Hepatocyte (in vitro differentiated cells): Measurements from ENCODE around the gene PARN. TPM values are rescaled to one million over a fixed set of nuclear protein-coding genes. Genes with fewer than 3 reads are reported as not detected.
"Not testable (repeated sequence)": the region's sequence is repeated elsewhere in the genome, so short reads cannot be mapped to it uniquely, and the experiment has no call there.

Source experiments
- DNase-seq: peaks from one replicate; pipeline ENCODE4 v3.0.0-alpha.2; 2016; ENCODE audit warnings: low spot score
- H2AFZ ChIP-seq: fragments of 200-600 bp; sonication (generic); 2 replicates; pipeline ENCODE4 v1.6.0; 2016; ENCODE audit warnings: antibody characterized with exemption, mild to moderate bottlenecking
- H3K27ac ChIP-seq: fragments of 200-600 bp; sonication (generic); 2 replicates; pipeline ENCODE4 v1.5.1; 2016; ENCODE audit warnings: mild to moderate bottlenecking
- H3K27me3 ChIP-seq: fragments of 200-600 bp; sonication (generic); 2 replicates; pipeline ENCODE4 v1.6.1; 2016
- H3K36me3 ChIP-seq: fragments of 200-600 bp; sonication (generic); replicated peaks from 2 replicates; pipeline ENCODE4 v1.5.1; 2016; ENCODE audit warnings: low read depth; ENCODE audit not compliant: insufficient read depth
- H3K4me1 ChIP-seq: fragments of 200-600 bp; sonication (generic); 2 replicates; pipeline ENCODE4 v1.5.1; 2016; ENCODE audit warnings: mild to moderate bottlenecking, moderate library complexity; ENCODE audit not compliant: insufficient read depth
- H3K4me2 ChIP-seq: fragments of 200-600 bp; sonication (generic); 2 replicates; pipeline ENCODE4 v1.6.0; 2016
- H3K4me3 ChIP-seq: fragments of 200-600 bp; sonication (generic); 2 replicates; pipeline ENCODE4 v1.5.1; 2016; ENCODE audit warnings: mild to moderate bottlenecking
- H3K79me2 ChIP-seq: fragments of 200-600 bp; sonication (generic); 2 replicates; pipeline ENCODE4 v1.6.0; 2017; ENCODE audit warnings: mild to moderate bottlenecking
- H3K9me2 ChIP-seq: fragments of 200-600 bp; sonication (generic); replicated peaks from 2 replicates; pipeline ENCODE4 v1.6.0; 2017; ENCODE audit warnings: mild to moderate bottlenecking; ENCODE audit not compliant: insufficient read depth
- H3K9me3 ChIP-seq: fragments of 200-600 bp; sonication (generic); 2 replicates; pipeline ENCODE4 v1.5.1; 2016; ENCODE audit warnings: low read depth, mild to moderate bottlenecking
- H4K20me1 ChIP-seq: fragments of 200-600 bp; sonication (generic); 2 replicates; pipeline ENCODE4 v1.6.0; 2016; ENCODE audit warnings: mild to moderate bottlenecking; ENCODE audit not compliant: insufficient read depth, poor library complexity, severe bottlenecking
- CTCF ChIP-seq: fragments of 200-600 bp; sonication (generic); IDR thresholded peaks from 2 replicates; pipeline ENCODE4 v1.5.1; 2016; ENCODE audit warnings: antibody characterized with exemption, mild to moderate bottlenecking; ENCODE audit not compliant: poor library complexity
- EZH2 ChIP-seq: fragments of 200-600 bp; sonication (generic); IDR thresholded peaks from 2 replicates; pipeline ENCODE4 v1.6.1; 2016; ENCODE audit warnings: antibody characterized with exemption, mild to moderate bottlenecking, borderline replicate concordance
- EZH2phosphoT487 ChIP-seq: fragments of 200-600 bp; sonication (generic); IDR thresholded peaks from one replicate; pipeline ENCODE4 v1.6.1; 2018; ENCODE audit warnings: antibody characterized with exemption, mild to moderate bottlenecking, low read depth, moderate library complexity; ENCODE audit not compliant: unreplicated experiment, severe bottlenecking
- WGBS: methylation state at CpG from one replicate; pipeline ENCODE4 v1.1.6; 2016; ENCODE audit warnings: low lambda C conversion rate; ENCODE audit errors: missing lambda C conversion rate; 5-methylcytosine and 5-hydroxymethylcytosine counted together
- polyA plus RNA-seq: library from polyadenylated mRNA; unstranded; fragments of >200 nt; fragmentation: Nextera tagmentation; extraction: Ambion mirVana; gene quantifications from 2 replicates; pipeline ENCODE4 v1.2.1, GENCODE V29; 2016
- total RNA-seq: library from RNA; depleted of rRNA; stranded (reverse); fragments of >200 nt; gene quantifications from 2 replicates; pipeline ENCODE4 v1.2.3, GENCODE V29; 2014

The PARN gene
- total and polyA plus RNA-seq, 2 experiments from 2014 or later, result 23.7 to 35.6 TPM

- WGBS, result 89% methylated on average over 3 of the region's 3 CpGs
- H3K36me3 ChIP-seq, result no peaks in the 10 kb centered on the region
- no peak overlapping the region for H3K4me3 ChIP-seq
- no peaks in the 10 kb centered on the region for H3K79me2 ChIP-seq
- no peaks in the 10 kb centered on the region for H4K20me1 ChIP-seq
- no peak overlapping the region for H3K4me2 ChIP-seq
- no peak for TF ChIP-seq CTCF
- no peak for TF ChIP-seq EZH2
- no peak for TF ChIP-seq EZH2phosphoT487
- no peak for DNase-seq
- no peak overlapping the region for H2AFZ ChIP-seq
- H3K27ac ChIP-seq, result peak overlapping the region; percentile 62
- H3K9me2 ChIP-seq, result no peaks in the 10 kb centered on the region
- H3K9me3 ChIP-seq, result no peaks in the 10 kb centered on the region
- no peaks in the 10 kb centered on the region for H3K27me3 ChIP-seq
- H3K4me1 ChIP-seq, result no peaks in the 10 kb centered on the region
Observed at GRCh38 chr16:14576069-14576468, 54.0 kb downstream of the PARN start.

GRCh38 chr16:14574698-14575415 lies 55.2 kb downstream of the PARN start:
- not testable (repeated sequence) for H4K20me1 ChIP-seq, H3K9me2 ChIP-seq, H3K27ac ChIP-seq, DNase-seq, H3K36me3 ChIP-seq, H2AFZ ChIP-seq, H3K4me2 ChIP-seq, H3K27me3 ChIP-seq, H3K79me2 ChIP-seq, H3K4me3 ChIP-seq, H3K9me3 ChIP-seq, H3K4me1 ChIP-seq
- whole genome bisulfite sequencing, result 96% methylated on average over 4 of the region's 4 CpGs

- no peaks in the 10 kb centered on the region for H3K27me3 ChIP-seq
- H3K4me3 ChIP-seq, result no peak overlapping the region
- H2AFZ ChIP-seq, result no peak overlapping the region
- DNase-seq, result no peak
- H3K9me2 ChIP-seq, result no peaks in the 10 kb centered on the region
- H3K4me2 ChIP-seq, result no peak overlapping the region
- TF ChIP-seq EZH2 (no peak), CTCF (no peak), EZH2phosphoT487 (no peak)
- H3K27ac ChIP-seq, result no peak overlapping the region
- no peaks in the 10 kb centered on the region for H4K20me1 ChIP-seq
- no peaks in the 10 kb centered on the region for H3K9me3 ChIP-seq
- H3K36me3 ChIP-seq, result no peaks in the 10 kb centered on the region
- no peaks in the 10 kb centered on the region for H3K4me1 ChIP-seq
- 94% methylated on average over 2 of the region's 2 CpGs for WGBS
- no peaks in the 10 kb centered on the region for H3K79me2 ChIP-seq
Observed at GRCh38 chr16:14572535-14572934, 57.5 kb downstream of the PARN start.

- H2AFZ ChIP-seq, result no peak overlapping the region
- H4K20me1 ChIP-seq, result peaks cover 6% of the 10 kb centered on the region
- TF ChIP-seq CTCF, result no peak
- TF ChIP-seq EZH2phosphoT487, result no peak
- no peak for TF ChIP-seq EZH2
- H3K27ac ChIP-seq, result no peak overlapping the region
- no peak overlapping the region for H3K4me2 ChIP-seq
- H3K9me3 ChIP-seq, result no peaks in the 10 kb centered on the region
- H3K4me3 ChIP-seq, result no peak overlapping the region
- H3K36me3 ChIP-seq, result no peaks in the 10 kb centered on the region
- no peak for DNase-seq
- 77% methylated on average over 4 of the region's 4 CpGs for WGBS
- peaks cover 24% of the 10 kb centered on the region for H3K4me1 ChIP-seq
- no peaks in the 10 kb centered on the region for H3K27me3 ChIP-seq
- H3K9me2 ChIP-seq, result no peaks in the 10 kb centered on the region
- no peaks in the 10 kb centered on the region for H3K79me2 ChIP-seq
Observed at GRCh38 chr16:14569213-14569612, 60.8 kb downstream of the PARN start.
